Stimulated activated CD4-positive, alpha-beta T cell treated with anti-CD3 and anti-CD28 coated beads, TNF-alpha, amount 100 ng/mL, for 24 hours (primary cell): ENCODE measurements around the gene SRCIN1.

ENCODE experiments used
- DNase-seq, 3 experiments: peaks; one replicate each; pipeline ENCODE4 v3.0.0-alpha.2; 2020; ENCODE audit warnings: low read depth in 3 of 3

Gene SRCIN1

GRCh38 chr17:38583828-38584349 is 21.9 kb downstream of the SRCIN1 start:
- no peak for DNase-seq

DNA sequence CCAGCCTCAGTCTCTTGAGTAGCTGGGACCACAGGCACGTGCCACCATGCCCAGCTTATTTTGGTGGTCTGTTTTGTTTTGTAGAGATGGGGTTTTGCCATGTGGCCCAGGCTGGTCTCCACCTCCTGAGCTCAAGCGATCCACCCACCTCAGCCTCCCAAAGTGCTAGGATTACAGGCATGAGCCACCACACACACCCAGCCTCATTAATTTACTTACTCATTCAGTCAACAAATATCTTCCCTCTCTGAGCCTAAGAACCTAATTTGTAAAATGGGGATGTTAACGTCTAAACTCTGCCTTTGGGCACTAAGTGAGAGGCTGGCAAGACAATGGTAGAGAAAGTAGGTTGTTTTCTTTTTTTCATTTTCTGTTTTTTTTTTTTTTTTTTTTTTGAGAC is 22.6 kb downstream of the SRCIN1 start:
- no peak for DNase-seq

DNA sequence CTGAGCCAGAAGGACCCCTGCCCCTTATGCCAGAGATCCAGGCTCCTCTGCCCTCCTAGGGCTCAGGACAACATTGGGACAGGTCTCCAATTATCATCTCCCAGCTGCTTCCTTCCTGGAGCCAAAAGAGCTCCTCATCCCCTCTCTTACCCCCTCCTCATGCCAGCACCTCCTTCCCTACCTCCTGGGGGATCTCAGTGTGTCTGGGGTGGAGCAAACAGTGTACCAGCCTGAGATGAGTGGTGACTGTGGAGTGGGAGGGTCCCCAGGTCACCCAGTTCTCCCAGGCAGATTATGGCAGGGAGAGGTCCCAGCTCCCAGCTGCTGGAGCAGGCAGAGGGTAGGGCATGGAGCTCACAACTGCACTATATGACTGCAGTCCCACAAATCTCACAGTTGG is 23.7 kb downstream of the SRCIN1 start:
- DNase-seq, result no peak

GRCh38 chr17:38579934-38580333 is 25.8 kb downstream of the SRCIN1 start:
- DNase-seq, result peak in 1 of 3 experiments; percentile 37

GRCh38 chr17:38579083-38579480 is 26.7 kb downstream of the SRCIN1 start:
- DNase-seq, result no peak

- no peak for DNase-seq
Observed at GRCh38 chr17:38578229-38579082, 27.3 kb downstream of the SRCIN1 start.

GRCh38 chr17:38577645-38578173 is 28.0 kb downstream of the SRCIN1 start:
- DNase-seq, result no peak

DNA sequence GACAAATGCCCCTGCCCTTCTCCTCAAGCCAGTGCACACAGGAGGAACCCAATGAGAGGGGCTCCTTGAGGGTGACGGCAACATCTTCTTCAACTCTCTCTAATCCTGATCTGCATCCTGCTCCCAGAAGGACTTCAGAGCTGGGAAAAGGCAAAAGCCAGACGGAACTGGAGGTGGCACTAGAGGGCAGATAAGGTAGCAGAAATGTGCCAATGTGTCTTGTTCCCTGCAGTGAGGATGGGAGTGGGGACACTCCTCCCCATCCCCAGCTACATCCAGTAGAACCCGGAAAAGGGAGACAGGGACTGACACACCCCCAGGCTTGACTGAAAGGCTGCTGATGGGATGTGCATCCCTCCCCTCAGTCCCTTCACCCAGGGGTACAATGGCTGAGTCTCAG is 28.5 kb downstream of the SRCIN1 start:
- DNase-seq, result no peak

DNA sequence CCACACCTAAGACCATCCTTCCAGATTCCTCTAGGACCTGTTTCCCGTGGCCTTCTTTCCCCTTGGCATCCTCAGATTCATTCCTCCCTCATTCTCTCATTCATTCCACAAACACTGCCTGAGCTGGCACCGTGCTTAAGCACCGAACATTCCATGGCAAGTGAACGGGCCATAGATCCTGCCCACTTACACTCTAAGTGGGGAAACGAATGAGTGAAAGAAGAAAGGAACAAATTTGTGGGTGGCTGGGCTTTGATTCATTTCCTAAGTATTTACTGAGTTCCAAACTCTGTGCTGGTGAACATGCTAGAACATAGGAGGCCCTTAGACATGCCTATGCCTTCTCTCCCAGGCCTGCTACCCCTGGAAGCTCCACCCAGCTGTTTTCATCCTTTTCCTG is 30.0 kb downstream of the SRCIN1 start:
- no peak for DNase-seq

DNA sequence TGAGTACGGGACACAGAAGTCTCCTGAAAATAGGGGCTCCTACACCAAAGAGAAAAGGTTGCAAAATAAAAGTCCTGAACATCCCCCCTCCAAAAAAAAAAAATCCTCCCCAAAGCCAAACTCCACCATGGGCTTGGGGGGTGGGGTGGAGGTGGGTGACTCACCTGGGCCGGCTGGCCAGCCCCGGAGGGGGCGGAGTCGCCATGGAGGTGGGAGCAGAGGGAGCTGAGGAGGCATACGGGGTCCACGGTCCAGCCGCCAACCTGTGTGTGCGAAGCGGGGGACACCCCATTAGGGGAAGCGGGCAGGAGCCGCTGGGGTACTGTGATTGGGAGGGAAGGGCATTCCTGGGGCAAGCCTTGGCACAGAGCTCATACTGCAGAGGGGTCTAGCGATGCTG is 31.0 kb downstream of the SRCIN1 start:
- DNase-seq, result no peak

GRCh38 chr17:38572669-38573365 is 32.9 kb downstream of the SRCIN1 start:
- DNase-seq, result no peak

- no peak for DNase-seq
Observed at GRCh38 chr17:38571833-38572668, 33.7 kb downstream of the SRCIN1 start.

- DNase-seq, result no peak
Observed at GRCh38 chr17:38569701-38570512, 35.8 kb downstream of the SRCIN1 start.

- no peak for DNase-seq
Observed at GRCh38 chr17:38568845-38569510, 36.8 kb downstream of the SRCIN1 start.

GRCh38 chr17:38568274-38568673 is 37.5 kb downstream of the SRCIN1 start:
- DNase-seq, result no peak

DNA sequence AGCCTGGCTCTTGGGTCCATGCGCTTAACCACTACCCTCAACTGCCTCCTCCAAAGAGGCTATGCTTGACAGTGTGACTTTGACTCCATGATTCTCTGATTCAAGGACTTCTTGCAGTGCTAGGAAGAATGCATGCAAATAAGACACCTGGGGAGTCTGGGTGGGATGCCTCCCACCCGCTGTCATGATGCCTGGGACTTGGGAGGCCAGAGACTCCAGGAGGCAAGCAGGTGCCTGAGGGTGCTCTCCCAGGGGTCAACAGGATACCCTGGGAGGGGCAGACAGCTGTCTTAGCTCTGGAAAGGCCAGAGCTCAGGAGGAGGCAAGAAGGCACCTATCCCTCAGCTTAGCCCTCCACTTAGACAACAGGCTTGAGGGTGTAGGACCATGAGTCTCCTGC is 38.4 kb downstream of the SRCIN1 start:
- no peak for DNase-seq

DNA sequence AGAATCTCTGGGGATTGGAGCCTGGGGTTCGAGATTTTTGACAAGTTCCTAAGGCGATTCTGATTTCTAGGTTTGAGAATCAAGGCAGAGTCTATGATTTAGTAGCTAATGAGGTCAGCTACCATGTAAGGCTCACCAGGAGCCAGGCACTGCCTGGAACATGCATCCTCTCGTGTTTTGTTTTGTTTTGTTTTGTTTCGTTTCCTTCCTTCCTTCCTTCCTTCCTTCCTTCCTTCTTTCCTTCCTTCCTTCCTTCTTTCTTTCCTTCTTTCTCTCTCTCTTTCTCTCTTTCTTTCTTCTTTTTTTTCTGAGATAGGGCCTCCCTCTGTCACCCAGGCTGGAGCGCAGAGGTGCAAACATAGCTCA is 39.1 kb downstream of the SRCIN1 start:
- DNase-seq, result no peak

- DNase-seq, result no peak
Observed at GRCh38 chr17:38565853-38566665, 39.7 kb downstream of the SRCIN1 start.

DNA sequence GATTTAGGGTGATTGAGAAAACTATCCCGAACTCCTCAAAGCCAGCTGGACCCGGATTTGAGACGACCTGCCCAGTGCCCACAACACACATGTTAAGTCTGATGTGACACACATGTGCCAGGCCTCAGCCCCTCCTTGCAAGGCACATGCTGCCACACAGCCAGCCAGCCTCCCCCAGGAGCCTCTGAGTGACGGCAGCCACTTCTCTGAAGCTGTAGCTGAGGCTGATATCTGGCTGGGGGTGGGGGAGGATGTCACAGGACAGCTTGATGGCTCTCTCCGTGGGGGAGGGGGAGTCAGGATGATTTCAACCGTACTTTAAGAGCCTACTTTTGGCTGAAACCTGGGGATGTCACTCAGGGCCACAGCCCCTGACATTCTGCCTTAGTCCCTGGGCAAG is 40.9 kb downstream of the SRCIN1 start:
- DNase-seq, result no peak
